SH-SY5Y (cell line): ENCODE data around the gene LRRTM1.

Experiments
- GATA2 ChIP-seq: IDR thresholded peaks from 2 replicates; pipeline ENCODE4 v1.6.1; 2011; ENCODE audit warnings: mild to moderate bottlenecking, low read depth, low read length
- GATA3 ChIP-seq: IDR thresholded peaks from 2 replicates; pipeline ENCODE4 v1.6.1; 2011; ENCODE audit warnings: low read depth, mild to moderate bottlenecking, low read length, moderate library complexity

- no peak for TF ChIP-seq GATA3
- no peak for TF ChIP-seq GATA2
Observed at GRCh38 chr2:80300954-80301353, 3.6 kb downstream of the LRRTM1 start.
